DMS114 treated with DMSO at 0.1 percent for 48 hours (cell line): Measurements from ENCODE around the gene CEP164.

ENCODE experiments used
- DNase-seq: peaks from one replicate; lab custom pipeline; 2025; ENCODE audit not compliant: unreplicated experiment; lab: John Stamatoyannopoulos, UW

Gene CEP164

DNA sequence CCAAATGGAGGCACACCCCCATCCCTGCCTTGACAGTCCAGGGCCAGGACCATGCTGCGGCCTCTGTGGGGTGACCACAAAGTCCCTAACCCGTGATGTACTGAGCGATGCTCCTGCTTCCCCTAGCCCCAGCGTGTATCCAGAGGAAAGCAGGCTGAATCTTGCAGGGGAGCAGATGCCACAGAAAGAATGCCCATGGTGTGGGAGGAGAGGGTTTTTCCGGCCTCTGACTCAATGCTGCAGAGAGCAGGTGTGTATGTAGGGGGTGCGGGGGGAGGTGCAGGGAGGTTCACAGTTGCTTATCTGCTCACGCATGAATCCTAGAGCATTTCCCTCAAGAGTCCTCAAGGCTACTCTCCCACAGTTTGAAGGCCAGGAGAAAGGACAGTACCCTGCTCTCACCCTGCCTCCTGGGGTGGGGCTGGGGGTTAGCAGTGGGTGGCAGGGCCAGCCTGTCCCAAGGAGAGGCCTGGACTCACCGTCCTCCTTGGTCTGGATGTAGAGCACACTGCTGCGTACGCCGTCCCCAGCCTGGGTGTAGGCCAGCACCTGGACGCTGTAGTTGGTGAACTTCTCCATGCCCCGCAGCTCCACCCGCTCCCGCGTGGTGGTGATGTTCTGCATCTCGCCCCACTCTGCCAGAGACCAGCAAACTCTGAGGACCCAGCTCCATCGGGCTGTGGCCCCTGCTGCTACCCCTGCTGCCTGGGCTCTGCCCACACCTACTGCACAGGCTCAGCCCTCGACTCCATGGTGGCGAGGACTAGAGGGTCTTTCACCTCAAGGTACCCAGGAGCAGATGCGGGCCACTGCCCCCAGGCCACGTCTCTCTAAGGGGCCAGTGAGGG, 130.8 kb downstream of the CEP164 start:
- no peak for DNase-seq

DNA sequence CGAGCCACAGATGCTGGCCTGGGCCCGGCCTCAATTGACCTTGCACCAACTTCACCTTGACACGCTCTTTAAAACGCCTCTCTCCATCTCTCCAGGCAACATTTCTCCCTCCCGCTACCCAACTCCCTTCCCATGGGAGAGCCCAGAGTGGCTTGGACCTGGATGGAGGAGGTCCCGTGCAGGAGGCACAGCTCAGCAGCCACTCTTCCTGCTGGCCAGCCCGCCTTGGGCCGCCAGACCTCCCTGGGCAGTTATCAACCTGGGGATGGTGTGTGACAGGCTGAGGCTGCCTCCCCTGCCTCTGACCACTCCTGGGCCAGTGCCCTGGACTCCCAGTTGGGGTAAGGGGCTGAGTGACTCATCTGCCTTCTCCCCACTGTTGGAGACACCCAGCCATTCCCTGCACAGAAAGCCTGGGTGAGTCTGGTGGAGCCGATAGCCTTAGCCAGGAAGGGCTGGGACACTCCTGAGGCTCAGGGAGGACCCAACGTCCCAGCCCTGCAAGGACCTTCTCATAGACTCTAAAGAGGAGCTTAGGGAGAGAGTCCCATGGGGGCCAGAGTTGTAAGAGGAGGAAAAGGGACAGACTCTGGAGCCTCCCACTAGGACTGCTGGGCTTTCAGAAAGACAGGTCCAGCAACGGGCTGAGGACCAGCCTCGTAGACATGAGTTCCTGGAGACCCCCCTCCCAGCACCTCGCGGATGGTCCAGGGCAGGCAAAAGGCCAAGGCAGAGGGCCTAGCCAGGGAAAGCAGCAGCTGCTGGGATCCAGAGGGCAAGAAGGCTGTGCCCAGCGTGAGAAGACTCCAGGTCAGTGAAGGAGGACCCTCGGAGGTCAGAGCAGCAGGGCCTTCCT, 131.7 kb downstream of the CEP164 start:
- DNase-seq, result no peak

GRCh38 chr11:117459979-117460300, 132.3 kb downstream of the CEP164 start:
- no peak for DNase-seq

GRCh38 chr11:117461396-117462182, 133.9 kb downstream of the CEP164 start:
- DNase-seq, result no peak

GRCh38 chr11:117462183-117462863, 134.7 kb downstream of the CEP164 start:
- no peak for DNase-seq

GRCh38 chr11:117462864-117463247, 135.2 kb downstream of the CEP164 start:
- no peak for DNase-seq
